ENCODE measurements around the gene DPT. TPM values are rescaled to one million over a fixed set of nuclear protein-coding genes. Genes with fewer than 3 reads are reported as not detected.

The DPT gene
- total RNA-seq, 1 experiment from 2014 or later = not detected

- H3K27ac ChIP-seq = no peak overlapping the region
- no peaks in the 10 kb centered on the region for H3K9me3 ChIP-seq (ENCODE audit: insufficient read depth, low read depth)
- intact Hi-C loops (cut with micrococcal nuclease; ENCODE audit: unreplicated experiment) = no loop called here
- H4K20me1 ChIP-seq (ENCODE audit: insufficient read depth) = no peaks in the 10 kb centered on the region
- H3F3A ChIP-seq (ENCODE audit: insufficient read depth, low read depth) = no peaks in the 10 kb centered on the region
- TF ChIP-seq CTCF (conservative IDR thresholded peaks at IDR 0.05) (no peak), EZH2 (IDR thresholded peaks at IDR 0.05; ENCODE audit: low read depth) (no peak)
- no peaks in the 10 kb centered on the region for H3K36me3 ChIP-seq (ENCODE audit: low read depth)
- no peaks in the 10 kb centered on the region for H3K79me2 ChIP-seq (ENCODE audit: low read depth)
- H3K27me3 ChIP-seq (ENCODE audit: insufficient read depth, low read depth) = no peaks in the 10 kb centered on the region
- H3K4me3 ChIP-seq = no peak overlapping the region
- CTCF ChIA-PET = no interaction called here
- DNase-seq = no peak
- H3K4me2 ChIP-seq = no peak overlapping the region
- H2AFZ ChIP-seq = no peak overlapping the region
- POLR2A ChIA-PET (ENCODE audit: unreplicated experiment) = no interaction called here
- H3K9me2 ChIP-seq (ENCODE audit: insufficient read depth) = no peaks in the 10 kb centered on the region
- H3K4me1 ChIP-seq (replicated peaks; ENCODE audit: insufficient read depth) = no peaks in the 10 kb centered on the region
- BruUV-seq (replicated peaks) = no TSS peak
These were observed 13.4 kb upstream of the DPT start for GRCh38 chr1:168742386-168742785.

GRCh38 chr1:168739908-168740307 lies 10.9 kb upstream of the DPT start:
- H3K27me3 ChIP-seq (ENCODE audit: insufficient read depth, low read depth) = no peaks in the 10 kb centered on the region
- intact Hi-C loops (cut with micrococcal nuclease; ENCODE audit: unreplicated experiment) = no loop called here
- no peaks in the 10 kb centered on the region for H3K4me1 ChIP-seq (replicated peaks; ENCODE audit: insufficient read depth)
- no peak overlapping the region for H3K27ac ChIP-seq
- no peak overlapping the region for H3K4me2 ChIP-seq
- no peak overlapping the region for H3K4me3 ChIP-seq
- DNase-seq = no peak
- ChIA-PET POLR2A (ENCODE audit: unreplicated experiment) (no interaction called here), CTCF (no interaction called here)
- H3K9me3 ChIP-seq (ENCODE audit: insufficient read depth, low read depth) = no peaks in the 10 kb centered on the region
- no peaks in the 10 kb centered on the region for H3K36me3 ChIP-seq (ENCODE audit: low read depth)
- BruUV-seq (replicated peaks) = no TSS peak
- no peaks in the 10 kb centered on the region for H3F3A ChIP-seq (ENCODE audit: insufficient read depth, low read depth)
- TF ChIP-seq EZH2 (IDR thresholded peaks at IDR 0.05; ENCODE audit: low read depth) (no peak), CTCF (conservative IDR thresholded peaks at IDR 0.05) (no peak)
- no peaks in the 10 kb centered on the region for H3K9me2 ChIP-seq (ENCODE audit: insufficient read depth)
- no peaks in the 10 kb centered on the region for H3K79me2 ChIP-seq (ENCODE audit: low read depth)
- H2AFZ ChIP-seq = no peak overlapping the region
- H4K20me1 ChIP-seq (ENCODE audit: insufficient read depth) = no peaks in the 10 kb centered on the region

GRCh38 chr1:168736520-168736919 lies 7.5 kb upstream of the DPT start:
- TF ChIP-seq CTCF (conservative IDR thresholded peaks at IDR 0.05) = no peak
- TF ChIP-seq EZH2 (IDR thresholded peaks at IDR 0.05; ENCODE audit: low read depth) = no peak
- Histone ChIP-seq H3K27me3 (ENCODE audit: insufficient read depth, low read depth) (no peaks in the 10 kb centered on the region), H3K9me2 (ENCODE audit: insufficient read depth) (no peaks in the 10 kb centered on the region), H3F3A (ENCODE audit: insufficient read depth, low read depth) (no peaks in the 10 kb centered on the region), H3K36me3 (ENCODE audit: low read depth) (no peaks in the 10 kb centered on the region), H3K27ac (no peak overlapping the region), H2AFZ (no peak overlapping the region), H3K4me3 (no peak overlapping the region), H3K79me2 (ENCODE audit: low read depth) (no peaks in the 10 kb centered on the region), H3K4me1 (replicated peaks; ENCODE audit: insufficient read depth) (no peaks in the 10 kb centered on the region), H3K4me2 (no peak overlapping the region), H4K20me1 (ENCODE audit: insufficient read depth) (no peaks in the 10 kb centered on the region), H3K9me3 (ENCODE audit: insufficient read depth, low read depth) (no peaks in the 10 kb centered on the region)
- no TSS peak for BruUV-seq (replicated peaks)
- ChIA-PET POLR2A (ENCODE audit: unreplicated experiment) (no interaction called here), CTCF (no interaction called here)
- intact Hi-C loops (cut with micrococcal nuclease; ENCODE audit: unreplicated experiment) = no loop called here
- DNase-seq = no peak
